Measurements from ENCODE around the gene SIRT7.

DNA sequence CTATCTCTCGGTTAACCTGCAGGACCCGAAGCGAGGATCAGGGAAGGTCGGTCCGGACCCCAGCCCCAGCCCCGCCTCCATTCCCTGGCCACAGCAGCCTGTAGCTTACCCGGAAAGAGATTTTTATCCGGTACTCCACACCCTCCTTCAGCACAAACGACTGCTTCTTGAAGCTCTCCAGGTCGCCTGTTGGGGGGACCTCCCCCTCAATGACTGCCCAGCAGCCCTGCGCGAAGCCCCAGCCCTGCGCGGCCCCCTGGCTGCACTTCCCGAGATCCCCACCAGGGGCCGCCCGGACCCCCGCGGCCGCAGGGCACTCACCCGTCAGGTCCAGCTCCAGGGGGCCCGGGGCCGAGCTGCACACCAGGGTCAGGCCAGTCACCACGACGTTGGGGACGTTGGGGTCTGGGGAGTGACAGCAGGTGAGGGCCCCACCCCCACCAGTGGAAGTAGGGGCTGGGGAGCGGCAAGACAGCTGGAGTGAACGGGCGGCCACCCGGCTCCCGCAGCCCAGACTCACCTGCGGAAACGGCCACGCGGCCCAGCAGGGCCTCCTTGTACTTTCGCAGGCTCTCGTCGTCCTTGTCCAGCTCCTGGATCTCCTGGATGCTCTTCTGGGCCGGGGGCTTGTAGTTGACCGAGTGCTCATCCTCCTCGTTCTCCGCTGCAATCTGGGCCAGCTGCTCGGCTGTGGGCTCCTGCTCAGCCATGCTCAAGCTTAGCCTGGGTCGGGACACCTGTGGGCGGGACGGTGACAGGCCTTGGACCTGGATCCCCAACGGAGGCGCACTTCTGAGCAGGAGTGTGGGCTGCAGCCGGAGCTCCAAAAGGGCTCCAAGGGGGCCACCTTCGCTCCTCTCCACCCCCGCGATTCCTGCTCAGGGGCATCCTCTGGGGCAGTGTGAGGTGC, 48.5 kb downstream of the SIRT7 start:
- TF ChIP-seq, protein P1, sequence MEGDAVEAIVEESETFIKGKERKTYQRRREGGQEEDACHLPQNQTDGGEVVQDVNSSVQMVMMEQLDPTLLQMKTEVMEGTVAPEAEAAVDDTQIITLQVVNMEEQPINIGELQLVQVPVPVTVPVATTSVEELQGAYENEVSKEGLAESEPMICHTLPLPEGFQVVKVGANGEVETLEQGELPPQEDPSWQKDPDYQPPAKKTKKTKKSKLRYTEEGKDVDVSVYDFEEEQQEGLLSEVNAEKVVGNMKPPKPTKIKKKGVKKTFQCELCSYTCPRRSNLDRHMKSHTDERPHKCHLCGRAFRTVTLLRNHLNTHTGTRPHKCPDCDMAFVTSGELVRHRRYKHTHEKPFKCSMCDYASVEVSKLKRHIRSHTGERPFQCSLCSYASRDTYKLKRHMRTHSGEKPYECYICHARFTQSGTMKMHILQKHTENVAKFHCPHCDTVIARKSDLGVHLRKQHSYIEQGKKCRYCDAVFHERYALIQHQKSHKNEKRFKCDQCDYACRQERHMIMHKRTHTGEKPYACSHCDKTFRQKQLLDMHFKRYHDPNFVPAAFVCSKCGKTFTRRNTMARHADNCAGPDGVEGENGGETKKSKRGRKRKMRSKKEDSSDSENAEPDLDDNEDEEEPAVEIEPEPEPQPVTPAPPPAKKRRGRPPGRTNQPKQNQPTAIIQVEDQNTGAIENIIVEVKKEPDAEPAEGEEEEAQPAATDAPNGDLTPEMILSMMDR (conservative IDR thresholded peaks at IDR 0.05; ENCODE audit: low read length): peak; percentile 94
- no peak for TF ChIP-seq EZH2phosphoT487 (IDR thresholded peaks at IDR 0.05; ENCODE audit: borderline replicate concordance, low read depth, low read length)
